Heart left ventricle (tissue), 13 donors: ENCODE data around the gene KRTAP10-5.

Source experiments
- POLR2A ChIP-seq, 2 donors: fragments of 450-650 bp; IDR thresholded peaks; one replicate each; pipeline ENCODE4 v1.6.1; 2017; ENCODE audit warnings: antibody characterized with exemption in 2 of 2, mild to moderate bottlenecking in 2 of 2, moderate library complexity in 2 of 2
- TF ChIP-seq, protein P1 (sequence below), 12 donors: fragments of 200-600 bp; sonication (generic) in 4 of 12; IDR thresholded peaks; one replicate each; pipeline versions ENCODE4 v1.5.0 to v1.8.0; 2018 to 2022; ENCODE audit warnings: antibody characterized with exemption in 12 of 12, mild to moderate bottlenecking in 5 of 12
- donor health status: ischemic (EF 13 %, LVEDD 7.1; RV severe dilation, severe dysfunction).
- donor health status: DM: no; HTN: yes; CAD: no.
- donor health status: DM: no; HTN: no; CAD: no.
- donor health status: ischemic (EF 25% LVEDD 6.9; RV normal size, moderate dysfunction).
- donor health status: ischemic (EF 25% LVEDD 5.7; RV mildly dilated, moderate dysfunction).
- donor health status: ischemic (EF 35%, LVEDD 5.7; RV mildly dilated, moderate dysfunction).
- donor health status: nonischemic (EF 11% LVEDD 7.7; RV severe dilation, severe dysfunction).
- donor health status: DM: yes; HTN: yes; CAD: no.
- donor health status: PGD.
- donor health status: ischemic (EF 29% LVEDD 5.4; RV normal size, mild dysfunction).
- donor health status: nonischemic (EF 23%, LVEDD 6.1; RV moderate dilation, normal function).

DNA sequence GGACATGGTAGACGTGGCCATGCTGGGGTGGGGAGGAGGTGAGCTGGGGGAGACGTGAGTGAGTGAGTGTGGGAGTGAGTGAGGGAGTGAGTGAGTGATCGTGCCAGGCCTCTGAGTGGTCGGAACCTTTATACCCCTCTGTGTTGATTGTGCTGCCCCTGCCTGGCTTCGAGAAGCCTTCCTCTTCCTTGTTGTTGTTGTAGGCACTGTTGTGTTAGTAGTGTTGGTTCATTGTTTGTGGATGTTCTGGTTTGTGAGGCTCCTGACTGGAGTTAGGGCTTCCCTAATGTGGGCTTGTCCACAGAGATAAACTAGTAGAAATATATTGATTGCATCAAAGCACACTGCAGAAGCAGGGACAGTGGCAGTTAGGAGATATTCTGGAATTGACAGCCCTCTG, 21.7 kb downstream of the KRTAP10-5 start, which contains the start of gene KRTAP10-3:
- no peak for TF ChIP-seq POLR2A (IDR thresholded peaks at IDR 0.05)
- TF ChIP-seq, protein P1, sequence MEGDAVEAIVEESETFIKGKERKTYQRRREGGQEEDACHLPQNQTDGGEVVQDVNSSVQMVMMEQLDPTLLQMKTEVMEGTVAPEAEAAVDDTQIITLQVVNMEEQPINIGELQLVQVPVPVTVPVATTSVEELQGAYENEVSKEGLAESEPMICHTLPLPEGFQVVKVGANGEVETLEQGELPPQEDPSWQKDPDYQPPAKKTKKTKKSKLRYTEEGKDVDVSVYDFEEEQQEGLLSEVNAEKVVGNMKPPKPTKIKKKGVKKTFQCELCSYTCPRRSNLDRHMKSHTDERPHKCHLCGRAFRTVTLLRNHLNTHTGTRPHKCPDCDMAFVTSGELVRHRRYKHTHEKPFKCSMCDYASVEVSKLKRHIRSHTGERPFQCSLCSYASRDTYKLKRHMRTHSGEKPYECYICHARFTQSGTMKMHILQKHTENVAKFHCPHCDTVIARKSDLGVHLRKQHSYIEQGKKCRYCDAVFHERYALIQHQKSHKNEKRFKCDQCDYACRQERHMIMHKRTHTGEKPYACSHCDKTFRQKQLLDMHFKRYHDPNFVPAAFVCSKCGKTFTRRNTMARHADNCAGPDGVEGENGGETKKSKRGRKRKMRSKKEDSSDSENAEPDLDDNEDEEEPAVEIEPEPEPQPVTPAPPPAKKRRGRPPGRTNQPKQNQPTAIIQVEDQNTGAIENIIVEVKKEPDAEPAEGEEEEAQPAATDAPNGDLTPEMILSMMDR (IDR thresholded peaks at IDR 0.05) = no peak
